Heart left ventricle (tissue), 16 donors: ENCODE measurements around the gene GOLGA6L26. TPM values are rescaled to one million over a fixed set of nuclear protein-coding genes. Genes with fewer than 3 reads are reported as not detected.
A peak's percentile ranks its signal among the peaks of the same experiment; 100 is the strongest.
"Not testable (repeated sequence)": the region's sequence is repeated elsewhere in the genome, so short reads cannot be mapped to it uniquely, and the experiment has no call there.

Source experiments
- ATAC-seq, 4 donors: fragments of 200-7000 bp; cut with Tn5 transposase; one replicate each; pipeline ENCODE4 v1.9.1; 2020 to 2022; ENCODE audit warnings: moderate library complexity in 4 of 4, mild to moderate bottlenecking in 3 of 4, moderate number of reproducible peaks in 1 of 4
- DNase-seq, 5 donors: peaks; one replicate each; pipeline ENCODE4 v3.0.0-alpha.2; 2020
- H3K27ac ChIP-seq, 12 donors: fragments of 200-600 bp; sonication (generic) in 4 of 12; one replicate each; pipeline versions ENCODE4 v1.5.0 to v1.8.0; 2016 to 2022; ENCODE audit warnings: mild to moderate bottlenecking in 2 of 12
- H3K27me3 ChIP-seq, 9 donors: fragments of 200-600 bp; sonication (generic) in 2 of 9; one replicate each; pipeline versions ENCODE4 v1.5.1 to v1.8.0; 2016 to 2022; ENCODE audit warnings: mild to moderate bottlenecking in 3 of 9
- H3K36me3 ChIP-seq, 9 donors: fragments of 200-600 bp; sonication (generic) in 2 of 9; one replicate each; pipeline versions ENCODE4 v1.5.0 to v1.8.0; 2018 to 2022; ENCODE audit warnings: mild to moderate bottlenecking in 2 of 9
- H3K4me1 ChIP-seq, 12 donors: fragments of 200-600 bp; sonication (generic) in 4 of 12; one replicate each; pipeline versions ENCODE4 v1.5.0 to v1.8.0; 2016 to 2022; ENCODE audit warnings: mild to moderate bottlenecking in 3 of 12
- H3K4me3 ChIP-seq, 12 donors: fragments of 200-600 bp; sonication (generic) in 4 of 12; one replicate each; pipeline versions ENCODE4 v1.5.0 to v1.8.0; 2017 to 2022; ENCODE audit warnings: mild to moderate bottlenecking in 9 of 12, moderate library complexity in 4 of 12
- H3K9me3 ChIP-seq, 12 donors: fragments of 200-600 bp; sonication (generic) in 4 of 12; one replicate each; pipeline versions ENCODE4 v1.5.0 to v1.8.0; 2016 to 2022; ENCODE audit warnings: mild to moderate bottlenecking in 1 of 12
- CTCF ChIP-seq, 12 donors: fragments of 200-600 bp; sonication (generic) in 4 of 12; IDR thresholded peaks; one replicate each; pipeline versions ENCODE4 v1.5.0 to v1.8.0; 2018 to 2022; ENCODE audit warnings: antibody characterized with exemption in 12 of 12, mild to moderate bottlenecking in 5 of 12
- POLR2A ChIP-seq, 2 donors: fragments of 450-650 bp; IDR thresholded peaks; one replicate each; pipeline ENCODE4 v1.6.1; 2017; ENCODE audit warnings: antibody characterized with exemption in 2 of 2, mild to moderate bottlenecking in 2 of 2, moderate library complexity in 2 of 2
- WGBS, 4 donors: extraction: QIAGEN DNeasy Blood & Tissue Kit in 2 of 4; methylation state at CpG; one replicate each; pipeline versions ENCODE4 v1.1.5 to v1.1.7; 2013 to 2018; 5-methylcytosine and 5-hydroxymethylcytosine counted together
- intact Hi-C, 10 donors: fragments of 100-400 bp; cut with DNase I; formaldehyde crosslinking; loops; one replicate each; pipeline versions ENCODE4 v1.11.1 to v1.14.2; 2022
- long read RNA-seq, 3 donors: library from polyadenylated mRNA; unstranded; transcript quantifications; one replicate each; pipeline ENCODE4 v2.0.0, GENCODE V29; 2020 to 2021
- polyA plus RNA-seq, 2 donors: library from polyadenylated mRNA; stranded (reverse); fragments of 200-250 nt; gene quantifications; one replicate each; pipeline ENCODE4 v1.2.3, GENCODE V29; 2013
- total RNA-seq, 9 donors: library from RNA; depleted of rRNA in 2 of 9; stranded (reverse); fragments of >200 nt in 2 of 9; fragmentation: NEBNext Ultra II Directional in 3 of 9; extraction: Animal tissue kit (Norgen Biotek cat#: 25700) in 3 of 9; gene quantifications; one replicate each; pipeline versions ENCODE4 v1.1.0 to v1.2.4, GENCODE V29; 2016 to 2023
- donor health status: ischemic (EF 13 %, LVEDD 7.1; RV severe dilation, severe dysfunction).
- donor health status: healthy with polysubstance abuse.
- donor health status: DM: no; HTN: yes; CAD: no.
- donor health status: DM: no; HTN: no; CAD: no.
- donor health status: ischemic (EF 25% LVEDD 6.9; RV normal size, moderate dysfunction).
- donor health status: ischemic (EF 25% LVEDD 5.7; RV mildly dilated, moderate dysfunction).
- donor health status: healthy.
- donor health status: DM: yes; HTN: yes; CAD: no.
- donor health status: ischemic (EF 35%, LVEDD 5.7; RV mildly dilated, moderate dysfunction).
- donor health status: nonischemic (EF 11% LVEDD 7.7; RV severe dilation, severe dysfunction).
- donor health status: DM: yes; HTN: yes; CAD: no.
- donor health status: PGD.
- donor health status: ischemic (EF 29% LVEDD 5.4; RV normal size, mild dysfunction).
- donor health status: nonischemic (EF 23%, LVEDD 6.1; RV moderate dilation, normal function).

Gene GOLGA6L26
- not detected for total RNA-seq
- not detected for polyA plus RNA-seq
- long read RNA-seq, donor 1: 0 reads
- long read RNA-seq, donor 2: 0 reads
- long read RNA-seq, donor 3: 0 reads

GRCh38 chr15:23334096-23334495 is at the start of gene GOLGA6L26:
Gene GOLGA6L26, minus strand, starts transcription at chr15:23334196. Its CDS starts 61 bp downstream, at chr15:23334135.
- H3K4me3 ChIP-seq, ATAC-seq, H3K4me1 ChIP-seq, intact Hi-C loops, H3K36me3 ChIP-seq, H3K9me3 ChIP-seq, H3K27ac ChIP-seq, DNase-seq, H3K27me3 ChIP-seq: not testable (repeated sequence)
- WGBS, 4 donors: no CpG with 5 or more reads among the region's 7 CpGs

GRCh38 chr15:23381192-23381591 is 47.2 kb upstream of the GOLGA6L26 start:
- WGBS, 4 donors: 50 to 71% (median 56%) methylated on average over 7 of the region's 7 CpGs
- DNase-seq, H3K27me3 ChIP-seq, H3K4me3 ChIP-seq, ATAC-seq, H3K27ac ChIP-seq, H3K9me3 ChIP-seq, intact Hi-C loops, H3K36me3 ChIP-seq, H3K4me1 ChIP-seq: not testable (repeated sequence)

GRCh38 chr15:23380700-23381099 is 46.7 kb upstream of the GOLGA6L26 start:
- H3K27me3 ChIP-seq, H3K4me3 ChIP-seq, H3K27ac ChIP-seq, DNase-seq, intact Hi-C loops, H3K36me3 ChIP-seq, H3K4me1 ChIP-seq, H3K9me3 ChIP-seq, ATAC-seq: not testable (repeated sequence)
- WGBS, 4 donors: 58 to 73% (median 59%) methylated on average over 4 of the region's 4 CpGs

GRCh38 chr15:23378946-23379345 is 45.0 kb upstream of the GOLGA6L26 start:
- H3K36me3 ChIP-seq, H3K27me3 ChIP-seq, intact Hi-C loops, DNase-seq, H3K27ac ChIP-seq, H3K9me3 ChIP-seq, H3K4me1 ChIP-seq, H3K4me3 ChIP-seq, ATAC-seq: not testable (repeated sequence)
- WGBS, 4 donors: 85 to 91% (median 89%) methylated on average over 13 of the region's 13 CpGs

- WGBS, 4 donors: 89 to 95% (median 93%) methylated on average over 11 of the region's 11 CpGs
- intact Hi-C loops, H3K27ac ChIP-seq, H3K36me3 ChIP-seq, H3K9me3 ChIP-seq, H3K4me3 ChIP-seq, ATAC-seq, DNase-seq, H3K27me3 ChIP-seq: not testable (repeated sequence)
- peaks cover 0 to 15% (median 0%) of the 10 kb centered on the region in 12 donors for H3K4me1 ChIP-seq
Measured at GRCh38 chr15:23374226-23374625, 40.2 kb upstream of the GOLGA6L26 start.

- H3K9me3 ChIP-seq, H3K36me3 ChIP-seq, DNase-seq, H3K4me3 ChIP-seq, ATAC-seq, H3K27me3 ChIP-seq, intact Hi-C loops, H3K27ac ChIP-seq: not testable (repeated sequence)
- H3K4me1 ChIP-seq: peaks cover 0 to 15% (median 0%) of the 10 kb centered on the region in 12 donors
- 95 to 96% (median 96%) methylated on average over 40 of the region's 40 CpGs for WGBS, 4 donors
Measured at GRCh38 chr15:23372891-23373600, 39.0 kb upstream of the GOLGA6L26 start.

GRCh38 chr15:23372284-23372683 is 38.3 kb upstream of the GOLGA6L26 start:
- DNase-seq (no peak), ATAC-seq (peak in 2 of 4 donors; percentile 22 to 27)
- Histone ChIP-seq H3K27ac (peak overlapping the region in 9 of 12 donors; percentile 55 to 74 (median 67)), H3K9me3 (no peaks in the 10 kb centered on the region), H3K4me1 (peaks cover 0 to 15% (median 0%) of the 10 kb centered on the region in 12 donors), H3K4me3 (no peak overlapping the region), H3K36me3 (no peaks in the 10 kb centered on the region), H3K27me3 (no peaks in the 10 kb centered on the region)
- intact Hi-C loops: no loop called here
- TF ChIP-seq CTCF (IDR thresholded peaks at IDR 0.05) (no peak), POLR2A (IDR thresholded peaks at IDR 0.05) (no peak)
- WGBS, 4 donors: 76 to 86% (median 81%) methylated on average over 15 of the region's 15 CpGs

GRCh38 chr15:23371868-23372267 is 37.9 kb upstream of the GOLGA6L26 start:
- peak overlapping the region in 10 of 12 donors; percentile 54 to 74 (median 66) for H3K27ac ChIP-seq
- H3K27me3 ChIP-seq, H3K9me3 ChIP-seq, H3K36me3 ChIP-seq, DNase-seq: not testable (repeated sequence)
- intact Hi-C loops: loop anchor here in 1 of 10 donors (2.0 kb wide), 1 partner anchor 31 kb away; no protein-coding TSS in a partner anchor
- whole genome bisulfite sequencing, 4 donors: 47 to 54% (median 49%) methylated on average over 3 of the region's 3 CpGs
- peaks cover 0 to 15% (median 0%) of the 10 kb centered on the region in 12 donors for H3K4me1 ChIP-seq
- peak overlapping the region in 6 of 12 donors; percentile 7 to 36 (median 14) for H3K4me3 ChIP-seq
- ATAC-seq: peak in 3 of 4 donors; percentile 66 to 85 (median 68)

GRCh38 chr15:23371134-23371533 is 37.1 kb upstream of the GOLGA6L26 start:
- ATAC-seq: peak in 1 of 4 donors; percentile 24
- H3K4me1 ChIP-seq: peaks cover 0 to 11% (median 0%) of the 10 kb centered on the region in 12 donors
- H3K27ac ChIP-seq: peak overlapping the region in 10 of 12 donors; percentile 54 to 74 (median 66)
- H3K9me3 ChIP-seq, H3K4me3 ChIP-seq, H3K36me3 ChIP-seq, DNase-seq, H3K27me3 ChIP-seq: not testable (repeated sequence)
- WGBS, 4 donors: 50 to 68% (median 64%) methylated on average over 4 of the region's 4 CpGs
- intact Hi-C loops: loop anchor here in 1 of 10 donors (2.0 kb wide), 1 partner anchor 32 kb away; no protein-coding TSS in a partner anchor
